Activated CD4-positive, alpha-beta T cell treated with anti-CD3 and anti-CD28 coated beads for 36 hours (primary cell): ENCODE data around the gene MRPL39. TPM values are rescaled to one million over a fixed set of nuclear protein-coding genes. Genes with fewer than 3 reads are reported as not detected.

Source experiments
- ATAC-seq: fragments of 200-7000 bp; cut with Tn5 transposase; one replicate; pipeline ENCODE4 v1.10.0; 2021; ENCODE audit warnings: mild to moderate bottlenecking, moderate library complexity
- CTCF ChIA-PET: fragments of 350-600 bp; sonication (Branson Sonifier 250); formaldehyde crosslinking; loops from one replicate; lab custom pipeline; 2021; ENCODE audit warnings: antibody characterized with exemption; lab: Charles Lee
- POLR2A ChIA-PET: fragments of 350-600 bp; sonication (Branson Sonifier 250); formaldehyde crosslinking; loops from one replicate; lab custom pipeline; 2021; ENCODE audit warnings: antibody characterized with exemption, inconsistent platforms; lab: Charles Lee
- DNase-seq: peaks from one replicate; pipeline ENCODE4 v3.0.0-alpha.2; 2020
- H3K27ac Mint-ChIP-seq: one replicate; pipeline ENCODE4 v1.8.0; 2021; ENCODE audit warnings: mixed read lengths
- H3K27me3 Mint-ChIP-seq: one replicate; pipeline ENCODE4 v1.8.0; 2021; ENCODE audit warnings: mixed read lengths
- H3K36me3 Mint-ChIP-seq: one replicate; pipeline ENCODE4 v1.8.0; 2021; ENCODE audit warnings: low read depth, mixed read lengths
- H3K4me1 Mint-ChIP-seq: one replicate; pipeline ENCODE4 v1.8.0; 2021; ENCODE audit warnings: mixed read lengths
- H3K4me3 Mint-ChIP-seq: one replicate; pipeline ENCODE4 v1.8.0; 2021; ENCODE audit warnings: mild to moderate bottlenecking, moderate library complexity, mixed read lengths
- H3K9me3 Mint-ChIP-seq: one replicate; pipeline ENCODE4 v1.8.0; 2021; ENCODE audit warnings: low read depth, mixed read lengths
- intact Hi-C, 2 experiments: fragments of 100-400 bp; cut with DNase I in 1 of 2; cut with micrococcal nuclease in 1 of 2; formaldehyde crosslinking; loops; one replicate each; pipeline versions ENCODE4 v1.14.2 to v1.15.1; 2022 to 2024; cut with DNase I, micrococcal nuclease
- total RNA-seq, 2 experiments: library from RNA; stranded (reverse); gene quantifications; one replicate each; pipeline ENCODE4 v1.2.3, GENCODE V29; 2021

Gene MRPL39
- total RNA-seq, 2 experiments from 2014 or later = 78.4 to 84.5 TPM

DNA sequence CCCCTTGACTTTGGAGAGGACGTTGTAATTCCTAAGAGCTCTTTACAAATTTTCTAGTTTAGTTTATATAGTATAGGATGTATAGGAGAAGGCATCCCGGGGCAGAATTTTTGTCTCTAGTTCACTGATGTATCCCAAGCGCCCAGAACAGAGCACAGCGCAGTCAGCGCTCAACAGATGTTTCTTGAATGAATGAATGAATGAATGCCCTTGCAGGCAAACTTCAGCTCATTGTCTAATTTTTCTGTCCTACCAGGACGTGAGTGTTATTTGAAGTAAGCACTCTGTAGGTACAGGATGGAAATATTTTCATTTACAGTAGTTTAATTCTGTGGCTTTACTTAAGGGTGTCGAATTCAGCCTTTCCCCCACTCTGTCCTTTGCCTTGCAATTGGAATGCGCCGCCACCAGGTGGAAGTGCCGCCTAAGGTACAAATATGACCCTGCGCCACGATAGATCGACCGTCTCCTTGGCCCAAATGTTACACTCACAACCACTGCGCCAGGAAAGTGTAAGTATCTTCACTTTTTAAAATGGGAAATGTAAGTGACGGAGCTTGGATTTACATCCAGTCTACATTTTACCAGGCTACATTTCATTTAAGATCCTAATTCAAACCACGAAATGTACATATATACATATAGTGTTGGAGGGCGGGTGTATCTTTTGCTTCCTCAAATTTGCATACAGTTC lies 910 bp upstream of the MRPL39 start:
- Mint-ChIP-seq H3K36me3 (peaks cover 22% of the 10 kb centered on the region), H3K27me3 (no peaks in the 10 kb centered on the region), H3K4me1 (peaks cover 33% of the 10 kb centered on the region), H3K9me3 (no peaks in the 10 kb centered on the region), H3K4me3 (peak overlapping the region; percentile 97), H3K27ac (peak overlapping the region; percentile 76)
- CTCF ChIA-PET = interaction anchor here (0.6 to 4.4 kb wide), 46 partner anchors 9 to 563 kb away, joined by 3 to 47 read pairs (median 4); partner anchors contain the start of genes APP, ATP5PF, GABPA and JAM2
- intact Hi-C loops = loop anchor here (1.0 to 5.0 kb wide), 9 partner anchors 31 to 1109 kb away; partner anchors contain the start of genes JAM2 (in 2 of the 2) and APP (in 1 of the 2)
- peak; percentile 77 for ATAC-seq
- POLR2A ChIA-PET = no interaction called here
- peak; percentile 89 for DNase-seq

DNA sequence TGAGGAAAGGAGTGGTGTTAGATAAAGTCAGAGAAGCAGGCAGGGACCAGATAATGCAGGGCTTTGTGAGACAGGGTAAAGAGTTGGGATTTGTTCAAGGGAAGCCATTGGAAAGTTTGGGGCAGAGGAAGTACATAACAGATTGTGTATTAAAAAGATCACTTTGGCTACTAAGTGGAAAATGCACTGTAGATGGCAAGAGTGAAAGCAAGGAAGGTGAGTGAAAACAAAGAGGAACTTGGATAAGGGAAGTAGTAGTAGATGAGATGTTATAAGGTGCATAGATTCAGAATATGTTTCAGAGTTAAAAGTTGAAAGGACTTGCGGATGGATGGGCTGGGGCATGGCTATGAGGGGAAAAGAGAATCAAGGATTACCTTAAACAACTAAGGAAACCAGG lies 17.4 kb downstream of the MRPL39 start:
- Mint-ChIP-seq H3K27me3 (no peaks in the 10 kb centered on the region), H3K4me1 (peaks cover 28% of the 10 kb centered on the region), H3K4me3 (no peak overlapping the region), H3K9me3 (no peaks in the 10 kb centered on the region), H3K27ac (peak overlapping the region; percentile 5), H3K36me3 (peaks cover 73% of the 10 kb centered on the region)
- ChIA-PET POLR2A (interaction anchor here (0.6 to 1.7 kb wide), 2 partner anchors 10 to 419 kb away, joined by 3 to 4 read pairs; no protein-coding TSS in a partner anchor), CTCF (interaction anchor here (0.6 to 1.5 kb wide), 3 partner anchors 8 to 196 kb away, joined by 3 to 5 read pairs (median 5); no protein-coding TSS in a partner anchor)
- intact Hi-C loops = no loop called here
- ATAC-seq (no peak), DNase-seq (no peak)

DNA sequence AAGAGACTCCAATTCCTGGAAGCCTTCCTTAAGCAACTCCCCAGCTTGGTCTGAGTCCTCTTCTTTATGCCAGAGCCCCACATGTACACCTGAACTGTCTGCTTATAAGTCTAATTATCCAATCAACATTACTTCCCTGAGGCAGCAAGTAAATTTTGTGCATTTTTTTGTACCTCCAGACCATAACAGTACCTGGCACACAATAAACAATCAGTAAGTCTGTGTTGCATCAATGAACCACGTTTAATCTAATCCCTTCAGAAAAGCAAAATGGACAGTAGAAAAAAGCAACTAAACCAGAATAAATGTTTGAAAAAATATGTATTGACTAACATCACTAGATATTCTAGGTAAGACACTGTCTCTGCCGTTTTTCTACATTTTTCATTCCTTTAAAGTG lies 20.5 kb downstream of the MRPL39 start:
- no peak for DNase-seq
- ATAC-seq = no peak
- intact Hi-C loops = no loop called here
- Mint-ChIP-seq H3K4me1 (peaks cover 46% of the 10 kb centered on the region), H3K27me3 (no peaks in the 10 kb centered on the region), H3K4me3 (no peak overlapping the region), H3K36me3 (peaks cover 70% of the 10 kb centered on the region), H3K27ac (no peak overlapping the region), H3K9me3 (no peaks in the 10 kb centered on the region)
- POLR2A ChIA-PET = no interaction called here
- CTCF ChIA-PET = no interaction called here

DNA sequence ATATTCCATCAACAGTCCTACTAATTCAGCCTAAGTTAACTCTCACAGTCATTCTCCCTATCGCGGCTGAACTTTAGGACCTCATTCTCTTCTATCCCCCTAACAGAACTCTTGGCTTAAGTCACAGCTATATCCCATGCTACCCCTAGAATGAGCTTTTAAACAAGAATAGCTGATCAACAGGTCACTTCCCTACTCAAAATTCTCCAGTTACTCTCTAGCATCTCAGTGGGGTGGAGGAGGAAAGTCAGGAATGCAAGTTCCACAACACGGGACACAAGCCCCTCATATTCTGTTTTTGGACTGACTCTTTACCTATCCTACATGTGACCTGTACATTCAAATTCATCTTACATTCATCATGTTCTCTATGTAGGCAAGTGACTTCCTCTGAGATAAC lies 21.0 kb downstream of the MRPL39 start:
- ChIA-PET CTCF (no interaction called here), POLR2A (no interaction called here)
- intact Hi-C loops = no loop called here
- H3K36me3 Mint-ChIP-seq = peaks cover 65% of the 10 kb centered on the region
- H3K9me3 Mint-ChIP-seq = no peaks in the 10 kb centered on the region
- no peak overlapping the region for H3K4me3 Mint-ChIP-seq
- ATAC-seq = no peak
- H3K27me3 Mint-ChIP-seq = no peaks in the 10 kb centered on the region
- DNase-seq = no peak
- peak overlapping the region; percentile 0 for H3K27ac Mint-ChIP-seq
- H3K4me1 Mint-ChIP-seq = peaks cover 43% of the 10 kb centered on the region

DNA sequence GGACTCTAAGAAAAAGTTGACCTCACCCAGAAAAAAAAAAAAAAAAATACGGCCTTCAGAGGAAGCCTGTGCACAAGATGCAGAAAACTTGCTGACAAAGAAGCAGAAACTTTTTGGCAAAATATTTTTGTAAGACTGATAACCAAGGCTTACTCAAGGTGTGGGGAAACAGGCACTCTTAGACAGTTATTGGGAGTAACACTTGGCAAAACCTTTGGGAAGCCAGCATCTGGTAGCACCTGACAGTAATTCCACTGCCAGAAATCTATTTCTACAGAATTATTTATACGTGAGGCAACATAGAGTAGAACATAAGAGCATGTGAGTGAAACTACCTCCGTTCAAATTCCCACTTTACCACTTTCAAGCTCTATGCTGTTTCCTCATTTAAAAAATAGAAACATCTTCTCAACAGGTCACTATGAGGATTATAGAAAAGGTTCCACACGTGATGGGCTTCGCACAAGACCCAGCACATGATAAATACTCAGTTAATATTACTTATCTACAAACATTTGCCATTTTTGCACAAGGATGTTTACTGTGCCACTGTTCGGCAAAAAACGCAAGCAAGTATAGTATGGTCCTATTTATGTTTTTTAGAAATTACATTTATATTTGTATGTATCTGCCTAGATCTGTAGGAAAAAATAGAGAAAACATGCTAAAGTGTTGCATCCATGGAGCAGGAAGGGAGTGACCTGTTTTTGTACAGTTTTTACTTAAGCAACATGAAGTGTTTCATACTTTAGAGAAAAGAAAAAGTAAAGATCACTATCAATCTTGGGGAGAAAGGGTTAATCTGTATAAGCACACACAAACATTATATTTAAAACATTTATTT lies 22.2 kb downstream of the MRPL39 start:
- no peak overlapping the region for H3K4me3 Mint-ChIP-seq
- no peaks in the 10 kb centered on the region for H3K9me3 Mint-ChIP-seq
- peak overlapping the region; percentile 32 for H3K27ac Mint-ChIP-seq
- intact Hi-C loops = no loop called here
- DNase-seq (no peak), ATAC-seq (no peak)
- POLR2A ChIA-PET = no interaction called here
- CTCF ChIA-PET = interaction anchor here (0.6 to 1.8 kb wide), 6 partner anchors 10 to 224 kb away, joined by 3 to 5 read pairs (median 4); no protein-coding TSS in a partner anchor
- H3K27me3 Mint-ChIP-seq = no peaks in the 10 kb centered on the region
- peaks cover 64% of the 10 kb centered on the region for H3K36me3 Mint-ChIP-seq
- peaks cover 37% of the 10 kb centered on the region for H3K4me1 Mint-ChIP-seq

DNA sequence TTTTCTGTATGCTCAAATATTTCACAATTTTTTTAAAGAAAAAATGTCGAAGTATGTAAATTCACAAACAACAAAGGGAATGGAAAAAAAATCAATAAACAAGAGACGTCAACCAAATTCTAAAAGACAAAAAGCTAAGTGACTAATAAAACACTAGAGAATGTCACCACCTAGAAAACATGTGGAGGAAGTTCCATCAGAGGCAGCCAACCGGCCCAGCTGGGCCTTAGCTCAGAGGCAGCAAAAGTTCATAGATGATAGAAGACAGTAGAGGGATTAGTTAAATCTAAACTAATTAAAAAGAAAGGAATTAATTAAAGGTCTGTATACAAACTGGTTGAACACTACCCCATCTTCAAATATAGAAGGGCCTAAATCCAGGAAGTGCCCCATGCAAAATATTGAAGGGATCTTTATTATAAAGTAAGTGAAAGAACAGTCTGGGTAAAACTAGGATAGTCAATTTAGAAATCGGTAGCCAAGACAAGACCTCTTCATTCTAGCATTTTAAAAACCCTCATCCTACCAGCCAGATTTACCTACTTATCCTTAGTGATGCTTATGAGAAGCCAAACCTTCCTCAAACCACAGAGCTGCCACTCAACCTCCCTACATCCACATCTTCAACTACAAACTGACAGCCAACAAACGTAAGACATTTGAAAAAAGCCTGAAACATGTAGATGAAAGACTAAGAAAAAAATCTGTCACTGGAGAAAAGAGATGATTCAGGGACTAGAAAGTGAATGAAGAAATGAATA lies 23.7 kb downstream of the MRPL39 start:
- Mint-ChIP-seq H3K4me1 (peaks cover 36% of the 10 kb centered on the region), H3K4me3 (peak overlapping the region; percentile 18), H3K27ac (peak overlapping the region; percentile 61), H3K9me3 (no peaks in the 10 kb centered on the region), H3K36me3 (peaks cover 57% of the 10 kb centered on the region), H3K27me3 (no peaks in the 10 kb centered on the region)
- ATAC-seq = no peak
- intact Hi-C loops = no loop called here
- ChIA-PET CTCF (interaction anchor here (0.6 to 1.8 kb wide), 8 partner anchors 9 to 302 kb away, joined by 3 to 5 read pairs (median 3); no protein-coding TSS in a partner anchor), POLR2A (no interaction called here)
- DNase-seq = peak; percentile 41

DNA sequence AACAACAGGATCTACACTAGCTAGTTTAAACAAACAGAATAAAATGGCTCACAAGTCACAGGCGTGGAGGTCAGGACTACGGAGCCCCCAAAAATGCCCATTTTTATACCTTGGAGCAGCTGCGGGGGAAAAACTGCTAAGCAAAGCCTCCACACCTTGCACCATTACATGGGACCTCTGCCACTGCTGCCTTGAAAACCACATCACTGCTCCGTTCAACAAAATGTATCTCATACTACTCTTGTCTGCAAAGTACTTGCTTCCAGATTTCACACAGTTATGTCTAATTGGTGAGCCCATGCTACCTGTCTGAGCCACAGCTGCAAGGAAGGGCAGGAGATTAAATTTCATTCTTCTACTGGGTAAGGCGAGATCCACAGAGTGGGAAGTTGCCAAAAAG lies 24.4 kb downstream of the MRPL39 start:
- ATAC-seq (no peak), DNase-seq (no peak)
- Mint-ChIP-seq H3K4me3 (no peak overlapping the region), H3K27ac (no peak overlapping the region), H3K36me3 (peaks cover 63% of the 10 kb centered on the region), H3K9me3 (no peaks in the 10 kb centered on the region), H3K27me3 (no peaks in the 10 kb centered on the region), H3K4me1 (peaks cover 43% of the 10 kb centered on the region)
- ChIA-PET CTCF (interaction anchor here (0.6 to 1.8 kb wide), 2 partner anchors 10 to 169 kb away, joined by 4 to 5 read pairs; no protein-coding TSS in a partner anchor), POLR2A (no interaction called here)
- intact Hi-C loops = no loop called here

DNA sequence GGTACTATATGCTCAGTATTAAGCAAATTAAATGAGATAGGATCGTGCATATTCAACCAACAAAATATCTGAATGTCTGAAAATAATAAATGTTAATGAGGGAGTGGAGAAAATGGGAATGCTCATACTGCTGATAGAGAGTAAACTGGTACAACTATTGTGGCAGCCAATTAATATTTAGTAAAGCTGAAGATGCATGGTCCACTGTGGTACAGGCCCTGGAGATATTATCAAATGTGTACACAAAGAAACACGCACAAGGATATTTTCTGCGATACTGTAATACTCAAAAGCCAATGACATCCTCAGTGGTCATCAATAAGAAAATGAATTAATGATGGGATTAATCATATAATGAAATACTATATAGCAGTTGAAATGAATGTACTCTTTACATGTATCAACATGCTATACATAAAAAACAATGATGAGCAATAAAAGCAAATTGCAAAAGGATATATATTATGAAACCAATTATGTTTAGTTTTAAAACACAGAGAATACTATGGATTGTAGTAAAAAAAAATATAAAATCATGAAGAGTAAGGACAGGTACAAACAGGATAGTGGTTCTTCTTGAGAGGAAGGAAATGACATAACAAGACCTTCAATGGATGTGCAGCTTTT lies 25.0 kb downstream of the MRPL39 start:
- CTCF ChIA-PET = no interaction called here
- POLR2A ChIA-PET = no interaction called here
- no peaks in the 10 kb centered on the region for H3K9me3 Mint-ChIP-seq
- no peaks in the 10 kb centered on the region for H3K27me3 Mint-ChIP-seq
- H3K4me1 Mint-ChIP-seq = peaks cover 49% of the 10 kb centered on the region
- H3K4me3 Mint-ChIP-seq = no peak overlapping the region
- H3K27ac Mint-ChIP-seq = no peak overlapping the region
- H3K36me3 Mint-ChIP-seq = peaks cover 65% of the 10 kb centered on the region
- no peak for DNase-seq
- ATAC-seq = no peak
- intact Hi-C loops = no loop called here

DNA sequence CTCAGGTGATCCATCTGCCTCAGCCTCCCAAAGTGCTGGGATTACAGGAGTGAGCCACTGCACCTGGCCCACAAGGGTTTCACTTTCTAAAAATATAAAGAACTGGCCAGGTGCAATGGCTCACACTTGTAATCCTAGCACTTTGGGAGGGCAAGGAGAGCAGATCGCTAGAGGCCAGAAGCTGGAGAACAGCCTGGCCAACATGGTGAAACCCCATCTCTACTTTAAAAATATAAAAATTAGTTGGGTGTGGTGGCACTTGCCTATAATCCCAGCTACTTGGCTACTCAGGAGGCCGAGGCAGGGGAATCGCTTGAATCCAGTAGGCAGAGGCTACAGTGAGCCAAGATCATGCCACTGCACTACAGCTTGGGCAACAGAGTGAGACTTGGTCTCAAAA lies 25.7 kb downstream of the MRPL39 start:
- H3K27me3 Mint-ChIP-seq = no peaks in the 10 kb centered on the region
- intact Hi-C loops = no loop called here
- no peak overlapping the region for H3K27ac Mint-ChIP-seq
- H3K36me3 Mint-ChIP-seq = peaks cover 66% of the 10 kb centered on the region
- H3K4me1 Mint-ChIP-seq = peaks cover 56% of the 10 kb centered on the region
- ChIA-PET CTCF (interaction anchor here (0.7 kb wide), 1 partner anchor 26 kb away, joined by 3 read pairs; no protein-coding TSS in a partner anchor), POLR2A (interaction anchor here (0.6 kb wide), 1 partner anchor 63 kb away, joined by 3 read pairs; no protein-coding TSS in a partner anchor)
- H3K4me3 Mint-ChIP-seq = no peak overlapping the region
- ATAC-seq = no peak
- peak; percentile 38 for DNase-seq
- H3K9me3 Mint-ChIP-seq = no peaks in the 10 kb centered on the region

DNA sequence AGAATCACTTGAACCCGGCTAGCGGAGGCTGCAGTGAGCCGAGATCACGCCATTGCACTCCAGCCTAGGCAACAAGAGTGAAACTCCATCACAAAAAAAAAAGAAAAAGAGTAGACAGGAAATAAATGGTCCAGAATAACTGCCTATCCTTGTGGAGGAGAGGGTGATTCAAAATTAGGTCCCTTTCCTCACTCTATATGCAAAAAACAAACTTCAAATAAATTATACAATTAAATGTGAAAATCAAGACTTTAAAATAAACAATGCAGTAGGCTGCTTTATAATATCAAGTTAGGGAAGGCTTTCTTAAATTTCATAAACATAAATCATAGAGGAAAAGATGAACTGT lies 26.4 kb downstream of the MRPL39 start:
- POLR2A ChIA-PET = interaction anchor here (1.0 kb wide), 1 partner anchor 8 kb away, joined by 4 read pairs; no protein-coding TSS in a partner anchor
- Mint-ChIP-seq H3K27me3 (no peaks in the 10 kb centered on the region), H3K4me1 (peaks cover 61% of the 10 kb centered on the region), H3K9me3 (no peaks in the 10 kb centered on the region), H3K36me3 (peaks cover 68% of the 10 kb centered on the region), H3K27ac (peak overlapping the region; percentile 56), H3K4me3 (peak overlapping the region; percentile 27)
- intact Hi-C loops = no loop called here
- CTCF ChIA-PET = interaction anchor here (0.7 kb wide), 1 partner anchor 32 kb away, joined by 5 read pairs; no protein-coding TSS in a partner anchor
- DNase-seq (no peak), ATAC-seq (no peak)
